HT-29 (cell line): ENCODE results near the gene C1orf159. TPM values are rescaled to one million over a fixed set of nuclear protein-coding genes. Genes with fewer than 3 reads are reported as not detected.

Source experiments
- DNase-seq: peaks from one replicate; pipeline ENCODE4 v3.0.0-alpha.2; 2015; ENCODE audit warnings: low spot score
- total RNA-seq: library from RNA; depleted of rRNA; stranded (reverse); fragments of >200 nt; shearing (Covaris generic); gene quantifications from 2 replicates; pipeline ENCODE4 v1.2.3, GENCODE V29; 2014

Gene C1orf159
- total RNA-seq, 1 experiment from 2014 or later = 67.6 TPM

- no peak for DNase-seq
Observed at GRCh38 chr1:1092894-1093609, 22.8 kb downstream of the C1orf159 start.

- no peak for DNase-seq
Observed at GRCh38 chr1:1092149-1092855, 23.6 kb downstream of the C1orf159 start.

- no peak for DNase-seq
Observed at GRCh38 chr1:1091344-1092148, 24.3 kb downstream of the C1orf159 start.

GRCh38 chr1:1090424-1091343 lies 25.2 kb downstream of the C1orf159 start:
- DNase-seq = no peak

- DNase-seq = no peak
Observed at GRCh38 chr1:1089731-1090423, 26.0 kb downstream of the C1orf159 start.

GRCh38 chr1:1088801-1089680 lies 26.8 kb downstream of the C1orf159 start:
- DNase-seq = no peak

- DNase-seq = no peak
Observed at GRCh38 chr1:1088029-1088800, 27.7 kb downstream of the C1orf159 start.

- no peak for DNase-seq
Observed at GRCh38 chr1:1087351-1088028, 28.4 kb downstream of the C1orf159 start.

- no peak for DNase-seq
Observed at GRCh38 chr1:1086911-1087341, 29.0 kb downstream of the C1orf159 start.

- DNase-seq = no peak
Observed at GRCh38 chr1:1085911-1086841, 29.7 kb downstream of the C1orf159 start.

GRCh38 chr1:1085171-1085841 lies 30.6 kb downstream of the C1orf159 start:
- DNase-seq = no peak

GRCh38 chr1:1084372-1085170 lies 31.3 kb downstream of the C1orf159 start:
- DNase-seq = no peak

- no peak for DNase-seq
Observed at GRCh38 chr1:1083416-1084371, 32.2 kb downstream of the C1orf159 start.

- no peak for DNase-seq
Observed at GRCh38 chr1:1082776-1083415, 33.0 kb downstream of the C1orf159 start.
